Measurements from ENCODE around the gene SOST.

SOST gene

DNA sequence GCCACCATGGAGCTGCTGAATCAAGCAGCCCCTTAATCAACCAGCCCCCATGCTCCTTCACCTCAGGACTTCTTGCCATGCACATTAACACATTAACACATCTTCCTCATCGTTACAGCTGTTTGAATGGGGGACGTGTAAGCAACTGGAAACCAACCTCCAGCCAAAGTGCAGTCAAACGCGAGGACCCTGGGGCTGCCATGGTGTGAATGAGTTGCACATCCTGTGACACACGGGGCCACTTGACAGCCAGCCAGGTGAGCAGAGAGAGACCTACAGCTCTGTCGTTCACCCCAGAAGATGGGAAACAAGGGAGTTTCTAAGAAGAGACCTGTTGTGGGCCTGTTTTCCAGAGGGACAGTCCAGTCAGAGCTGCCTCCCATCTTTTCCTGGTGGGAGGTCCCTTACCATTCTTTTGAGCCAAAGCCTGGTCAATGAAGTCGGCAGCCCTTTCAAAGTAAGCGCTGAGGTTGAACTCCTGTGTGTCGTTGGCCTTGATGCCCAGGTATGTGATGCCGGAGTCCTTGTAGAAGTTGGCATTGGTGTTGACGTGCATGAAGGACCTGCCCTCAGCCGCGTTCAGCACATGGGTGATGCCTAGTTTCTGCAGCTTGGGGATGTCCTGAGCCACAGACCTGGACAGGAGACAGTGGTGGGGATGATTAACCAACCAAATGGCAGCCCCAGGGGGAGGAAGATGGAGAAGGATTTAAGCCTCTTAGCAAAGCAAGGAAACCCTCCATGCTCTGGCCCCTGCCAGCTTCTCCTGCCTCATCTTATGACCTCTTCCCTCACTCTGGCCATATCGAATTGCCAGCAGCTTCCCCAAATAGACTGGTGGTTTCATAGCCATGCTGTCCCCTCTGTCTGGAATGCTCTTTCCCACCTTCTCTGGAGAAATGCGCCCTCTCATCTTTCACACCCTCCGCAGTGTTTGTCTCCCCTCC is 16.0 kb upstream of the SOST start:
- no peak for DNase-seq

- DNase-seq = peak; percentile 8 to 39
These were observed 14.5 kb upstream of the SOST start for GRCh38 chr17:43772877-43773648.

DNA sequence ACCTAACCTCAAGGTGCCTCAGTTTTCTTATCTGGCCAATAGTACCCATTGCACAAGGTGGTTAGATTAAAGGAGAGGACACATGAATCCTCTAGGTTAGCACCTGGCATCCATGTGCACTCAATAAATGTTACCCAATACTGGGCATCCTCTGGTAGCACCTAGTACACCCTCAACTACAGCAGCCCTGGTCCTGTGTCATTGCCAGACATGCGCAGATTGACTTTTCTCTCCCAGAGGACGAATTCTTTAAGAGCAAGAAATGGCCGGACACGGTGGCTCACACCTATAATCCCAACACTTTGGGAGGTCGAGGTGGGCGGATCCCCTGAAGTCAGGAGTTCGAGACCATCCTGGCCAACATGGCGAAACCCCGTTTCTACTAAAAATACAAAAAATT is 12.9 kb upstream of the SOST start:
- no peak for DNase-seq

- DNase-seq = no peak
These were observed 12.4 kb upstream of the SOST start for GRCh38 chr17:43770957-43771356.

DNA sequence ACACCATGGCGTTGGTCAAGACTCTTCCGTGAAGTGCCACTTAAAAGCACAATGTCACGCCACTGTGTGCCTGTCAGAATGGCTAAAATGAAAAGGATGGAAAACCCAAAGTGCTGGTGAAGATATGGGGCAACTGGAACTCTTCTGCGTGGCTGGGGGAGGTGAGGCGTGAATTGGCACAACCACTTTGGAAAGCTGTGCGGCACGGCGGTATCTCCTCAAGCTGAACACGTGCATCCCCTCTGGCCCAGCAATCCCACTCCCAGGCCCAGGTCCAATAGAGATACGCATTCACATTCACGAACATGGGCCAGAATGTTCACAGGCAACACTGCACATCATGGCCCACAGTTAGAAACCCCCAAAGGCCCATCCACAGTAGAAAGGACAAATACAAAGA is 11.3 kb upstream of the SOST start:
- DNase-seq = no peak

DNA sequence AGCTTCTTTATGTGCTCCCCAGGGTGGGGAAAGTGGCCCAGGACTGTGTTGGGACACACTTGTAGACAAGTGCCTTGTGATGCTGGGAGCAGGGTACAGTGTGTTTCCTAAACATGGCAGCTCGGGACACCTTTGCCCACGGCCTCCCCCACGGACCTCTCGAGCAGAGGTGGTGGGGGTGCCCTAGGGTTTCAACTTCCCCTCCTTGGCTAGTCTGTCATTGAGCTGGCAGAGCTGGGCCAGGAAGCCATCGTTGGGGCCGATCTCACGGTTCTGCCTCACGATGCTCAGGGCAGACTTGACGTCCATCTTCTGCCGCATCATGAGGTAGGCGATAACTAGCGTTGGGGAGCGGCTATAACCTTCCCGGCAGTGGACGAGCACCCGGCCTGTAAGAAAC is 10.8 kb upstream of the SOST start:
- DNase-seq = no peak

DNA sequence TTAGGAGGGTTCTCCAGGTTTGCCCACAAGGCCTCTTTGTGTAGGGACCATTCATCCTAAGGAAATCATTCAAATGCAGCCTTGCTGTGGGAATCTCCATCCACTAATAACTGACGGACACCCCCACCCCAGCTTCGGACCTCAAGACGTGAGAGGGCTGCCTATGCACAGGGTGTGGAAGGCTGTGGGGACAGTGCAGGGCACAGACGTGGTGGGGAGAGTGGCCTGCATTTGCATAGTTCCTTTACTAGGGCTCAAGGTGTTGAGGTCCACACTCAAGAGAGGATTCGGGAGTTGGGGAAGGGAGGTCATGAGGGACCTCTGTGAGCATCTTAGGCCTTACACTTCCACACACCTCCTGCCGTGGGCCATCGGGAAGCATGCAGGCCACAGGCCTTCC is 10.4 kb upstream of the SOST start:
- DNase-seq = no peak

DNA sequence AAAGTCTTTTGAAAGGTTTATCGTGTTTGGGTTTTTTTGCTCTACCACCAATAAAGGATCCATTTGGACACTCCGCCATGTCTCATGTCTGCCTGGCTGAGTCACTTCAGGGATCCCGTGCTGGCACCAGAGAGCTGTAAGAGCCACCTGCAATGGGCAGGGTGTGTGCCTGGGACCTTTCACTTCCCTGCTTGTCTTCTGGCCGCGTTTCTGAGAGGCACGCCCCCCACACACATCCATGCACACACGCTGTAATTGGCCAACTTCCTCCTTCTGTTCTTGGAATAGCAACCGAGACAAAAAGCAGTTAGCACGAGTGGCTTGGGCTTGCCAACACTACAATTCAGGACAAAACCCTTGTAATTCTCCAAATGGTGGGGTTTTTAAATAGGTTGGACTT is 9.8 kb upstream of the SOST start:
- DNase-seq = peak; percentile 8 to 59

GRCh38 chr17:43767713-43768059 is 9.1 kb upstream of the SOST start:
- no peak for DNase-seq

- DNase-seq = no peak
These were observed 8.6 kb upstream of the SOST start for GRCh38 chr17:43767053-43767712.

GRCh38 chr17:43766413-43767052 is 7.9 kb upstream of the SOST start:
- DNase-seq = peak in 1 of 2 donors; percentile 22

DNA sequence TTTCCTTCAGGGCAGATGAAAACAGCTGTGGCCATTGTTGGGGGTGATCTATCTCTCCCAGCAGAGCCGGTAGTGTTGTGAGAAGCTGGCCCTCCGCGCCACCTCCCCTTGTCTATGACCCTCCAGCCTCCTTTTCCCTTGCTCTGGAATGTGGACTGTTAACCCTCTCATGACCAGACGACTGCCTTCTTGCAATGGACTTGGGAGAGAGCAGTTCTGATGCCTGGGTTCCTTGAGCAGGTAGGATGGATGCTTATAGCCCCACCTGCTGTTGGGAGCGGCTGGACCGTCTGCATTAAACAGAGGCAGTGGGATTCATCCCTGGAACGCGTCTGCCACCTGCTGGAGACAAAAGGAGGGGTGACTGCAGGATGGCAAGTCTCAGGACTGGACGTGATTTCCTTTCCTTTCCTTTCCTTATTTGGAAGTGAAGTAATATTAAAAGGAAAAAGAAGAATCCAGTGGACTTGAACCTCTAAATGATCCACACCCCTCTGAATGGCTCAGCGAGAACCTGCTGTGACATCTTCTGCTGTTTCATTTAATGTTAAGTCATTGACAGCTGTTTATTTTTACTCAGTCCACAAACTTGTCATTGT is 1.8 kb upstream of the SOST start:
- DNase-seq = peak; percentile 85 to 88

GRCh38 chr17:43759836-43760235 is 1.2 kb upstream of the SOST start:
- DNase-seq = no peak

- no peak for DNase-seq
These were observed 505 bp downstream of the SOST start for GRCh38 chr17:43758086-43758485.

DNA sequence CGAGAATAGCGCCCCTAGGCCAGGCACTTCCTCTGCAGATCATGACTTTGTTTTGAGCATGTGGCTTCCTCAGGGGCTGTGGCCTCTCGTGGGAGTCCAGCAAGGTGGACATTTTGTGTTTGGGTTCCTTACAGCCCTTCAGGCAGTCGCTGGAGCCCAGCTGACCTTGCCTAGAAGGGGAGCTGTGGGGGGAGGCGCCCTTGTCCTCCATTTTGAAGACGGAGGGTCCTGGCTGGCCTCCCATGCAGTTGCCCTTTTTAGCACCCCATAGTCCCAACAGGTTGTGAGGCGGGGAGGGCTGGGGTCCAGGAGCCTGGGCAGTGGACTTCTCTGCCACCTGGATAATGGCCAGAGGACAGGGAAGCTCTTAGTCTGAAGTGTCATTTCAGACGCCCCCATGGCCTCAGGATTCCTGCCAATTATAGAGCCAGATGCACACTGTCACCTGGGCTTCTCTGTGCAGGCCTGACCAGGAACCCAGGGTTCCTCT is 1.4 kb downstream of the SOST start:
- DNase-seq = no peak

DNA sequence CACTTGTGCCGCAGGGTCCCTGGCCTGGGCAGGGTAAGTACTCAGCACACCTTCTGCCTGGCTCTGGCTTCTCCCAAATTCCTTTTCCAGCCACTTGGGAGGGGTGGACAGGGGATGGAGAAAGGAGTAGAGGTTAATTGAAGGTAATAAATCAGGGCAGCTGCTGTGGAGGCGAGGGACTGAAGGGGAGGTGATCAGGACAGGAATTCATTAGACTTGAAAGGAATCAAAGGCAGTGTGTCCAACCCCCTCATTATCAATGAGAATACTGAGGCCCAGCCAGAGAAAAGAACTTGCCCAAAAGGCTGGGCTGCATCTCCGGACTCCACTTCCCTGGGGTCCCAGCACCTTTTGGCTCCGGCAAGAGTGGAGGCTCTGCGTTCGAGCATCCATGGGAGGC is 2.4 kb downstream of the SOST start:
- no peak for DNase-seq

- DNase-seq = no peak
These were observed 3.2 kb downstream of the SOST start for GRCh38 chr17:43755389-43755875.

DNA sequence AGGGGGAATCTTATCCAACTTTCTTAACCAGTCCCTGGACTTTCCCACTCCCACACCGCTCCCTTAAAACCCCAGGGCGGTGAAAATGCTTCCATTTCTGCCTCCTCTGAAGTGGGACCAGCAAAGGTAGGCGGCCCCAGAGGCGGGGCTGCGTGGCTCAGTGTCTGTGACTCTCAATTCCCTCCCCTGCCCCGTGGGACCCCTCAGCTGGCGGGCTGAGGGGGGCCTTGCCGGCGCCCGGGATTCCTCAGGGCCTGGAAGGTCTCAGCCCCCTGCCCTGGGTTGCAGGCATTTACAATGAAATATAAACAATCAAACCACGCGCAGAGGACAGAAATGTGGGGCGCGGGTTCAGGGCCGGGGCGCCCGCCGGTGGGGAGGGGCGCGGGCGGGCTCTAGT is 3.6 kb downstream of the SOST start:
- no peak for DNase-seq

DNA sequence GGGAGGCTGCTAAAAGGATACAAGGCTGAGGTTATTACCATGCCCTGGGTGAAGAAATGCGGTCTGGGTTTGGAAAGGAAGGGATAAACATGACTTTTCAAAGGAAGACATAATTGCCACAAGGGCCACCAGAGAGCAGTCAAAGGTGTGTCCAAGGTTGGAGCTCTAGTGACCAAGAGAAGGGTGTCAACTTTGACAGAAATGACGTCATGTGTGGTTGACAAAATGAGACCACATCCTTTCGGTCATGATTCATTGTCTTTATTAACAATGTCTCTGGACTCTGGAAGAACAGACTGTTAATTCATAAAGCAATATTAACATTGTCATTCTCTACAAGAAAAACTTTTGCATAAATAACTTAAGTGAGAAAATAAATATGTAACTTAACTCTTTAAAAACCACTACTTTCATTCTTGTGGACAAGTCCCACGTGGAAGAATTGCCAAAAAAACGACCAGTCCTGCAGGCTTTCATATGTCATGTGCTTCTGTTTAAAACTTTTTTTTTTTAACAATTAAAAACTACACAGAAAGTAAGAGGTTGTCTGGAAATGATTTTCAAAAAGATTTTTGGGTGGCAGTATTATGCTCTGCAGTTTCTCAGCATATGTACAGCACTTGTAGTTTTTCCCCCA is 5.0 kb downstream of the SOST start:
- DNase-seq = no peak

GRCh38 chr17:43750153-43750552 is 8.4 kb downstream of the SOST start:
- DNase-seq = no peak

DNA sequence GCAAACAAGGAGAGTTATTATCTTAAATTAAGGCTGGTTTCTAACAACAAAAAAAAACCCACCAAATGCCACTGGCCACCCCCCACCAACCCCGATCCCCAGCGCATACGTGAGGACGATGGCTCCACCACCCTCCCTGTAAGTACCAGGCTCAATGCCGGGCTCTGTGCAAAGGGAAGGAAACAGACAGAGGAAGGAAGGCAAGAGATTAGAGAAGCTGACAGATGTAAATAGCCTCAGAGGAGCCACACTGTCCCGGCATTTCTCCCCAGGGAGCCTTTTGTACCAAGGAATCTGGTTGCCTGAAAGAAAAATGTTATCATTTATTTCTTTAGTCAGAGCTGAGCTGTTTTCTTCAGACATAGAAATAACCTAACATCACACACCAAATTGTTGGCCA is 13.1 kb downstream of the SOST start:
- DNase-seq = no peak

DNA sequence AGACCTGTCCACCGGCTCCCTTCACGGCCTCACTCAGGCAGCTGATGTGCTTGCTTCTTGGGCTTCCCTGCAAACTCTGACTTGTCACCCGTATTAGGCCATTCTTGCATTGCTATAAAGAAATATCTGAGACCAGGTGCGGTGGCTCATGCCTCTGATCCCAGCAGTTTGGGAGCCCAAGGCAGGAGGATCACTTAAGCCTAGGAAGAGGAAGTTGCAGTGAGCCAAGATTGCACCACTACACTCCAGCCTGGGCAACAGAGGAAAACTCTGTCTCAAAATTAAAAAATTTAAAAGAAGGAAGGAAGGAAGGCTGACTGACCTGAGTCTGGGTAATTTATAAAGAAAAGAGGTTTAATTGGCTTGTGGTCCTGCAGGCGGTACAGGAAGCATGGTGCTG is 17.0 kb downstream of the SOST start:
- DNase-seq = no peak
